GM21447 (cell line): ENCODE data around the gene ZNF716.
"Not testable (repeated sequence)": the region's sequence is repeated elsewhere in the genome, so short reads cannot be mapped to it uniquely, and the experiment has no call there.

Source experiments
- ATAC-seq: cut with Tn5 transposase; IDR thresholded peaks from one replicate; pipeline ENCODE4 v1.9.1; 2021; ENCODE audit not compliant: unreplicated experiment

ZNF716 gene

GRCh38 chr7:57449904-57450303, at the start of gene ZNF716:
Gene ZNF716, plus strand, starts transcription at chr7:57450177. Its CDS starts 112 bp downstream, at chr7:57450289.
- ATAC-seq, result no peak

- no peak for ATAC-seq
Measured at GRCh38 chr7:57400531-57401155, 49.3 kb upstream of the ZNF716 start.

- not testable (repeated sequence) for ATAC-seq
Measured at GRCh38 chr7:57403051-57403450, 46.9 kb upstream of the ZNF716 start.

- no peak for ATAC-seq
Measured at GRCh38 chr7:57403601-57404342, 46.2 kb upstream of the ZNF716 start.

GRCh38 chr7:57404343-57404966, 45.5 kb upstream of the ZNF716 start:
- no peak for ATAC-seq

GRCh38 chr7:57404967-57405421, 45.0 kb upstream of the ZNF716 start:
- ATAC-seq, result no peak

- ATAC-seq, result no peak
Measured at GRCh38 chr7:57407125-57407524, 42.9 kb upstream of the ZNF716 start.

GRCh38 chr7:57412168-57412567, 37.8 kb upstream of the ZNF716 start:
- ATAC-seq, result no peak

- ATAC-seq, result no peak
Measured at GRCh38 chr7:57412618-57413017, 37.4 kb upstream of the ZNF716 start.

GRCh38 chr7:57413529-57414398, 36.2 kb upstream of the ZNF716 start:
- no peak for ATAC-seq

GRCh38 chr7:57414415-57414814, 35.6 kb upstream of the ZNF716 start:
- ATAC-seq, result no peak

- no peak for ATAC-seq
Measured at GRCh38 chr7:57414852-57415251, 35.1 kb upstream of the ZNF716 start.

GRCh38 chr7:57415326-57415725, 34.7 kb upstream of the ZNF716 start:
- no peak for ATAC-seq

- ATAC-seq, result no peak
Measured at GRCh38 chr7:57415730-57416129, 34.2 kb upstream of the ZNF716 start.

- ATAC-seq, result no peak
Measured at GRCh38 chr7:57416601-57417358, 33.2 kb upstream of the ZNF716 start.

GRCh38 chr7:57417736-57418135, 32.2 kb upstream of the ZNF716 start:
- no peak for ATAC-seq

- no peak for ATAC-seq
Measured at GRCh38 chr7:57423768-57424167, 26.2 kb upstream of the ZNF716 start.

- ATAC-seq, result no peak
Measured at GRCh38 chr7:57424515-57425238, 25.3 kb upstream of the ZNF716 start.

GRCh38 chr7:57425239-57425944, 24.6 kb upstream of the ZNF716 start:
- ATAC-seq, result no peak
